NCI-H1417 (cell line): ENCODE results near the gene COL8A1.
"Not testable (repeated sequence)": the region's sequence is repeated elsewhere in the genome, so short reads cannot be mapped to it uniquely, and the experiment has no call there.

Experiments used
- DNase-seq, 3 experiments: peaks; one replicate each; lab custom pipeline; 2025; lab: John Stamatoyannopoulos, UW

Gene COL8A1

GRCh38 chr3:99638167-99638948, at the start of gene COL8A1:
TSS of gene COL8A1 (plus strand) at chr3:99638594. CDS start at chr3:99790683, 152,089 bp downstream.
- DNase-seq, result peak in 2 of 3 experiments; percentile 24 to 46

- DNase-seq, result not testable (repeated sequence)
Observed at GRCh38 chr3:99589168-99589567, 49.2 kb upstream of the COL8A1 start.

DNA sequence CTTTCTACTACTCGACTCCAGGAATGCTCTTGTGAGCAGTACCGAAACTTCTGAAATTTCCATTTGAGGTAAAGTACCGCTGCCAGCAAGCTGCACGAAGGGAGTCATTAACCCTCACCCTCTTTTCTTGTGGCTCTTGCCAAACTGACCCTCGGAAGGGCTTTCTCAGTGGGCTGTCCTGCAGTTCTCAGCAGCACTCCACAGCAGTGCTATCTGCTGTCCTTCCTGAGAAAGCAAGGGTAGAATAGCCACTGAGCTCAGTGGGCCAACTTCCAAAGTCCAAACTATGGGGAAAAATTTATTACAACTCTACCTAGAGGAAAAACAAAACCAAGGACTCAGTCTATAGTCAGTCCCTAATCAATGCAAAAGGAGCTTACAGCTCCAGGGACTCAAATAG, 38.5 kb upstream of the COL8A1 start:
- no peak for DNase-seq

DNA sequence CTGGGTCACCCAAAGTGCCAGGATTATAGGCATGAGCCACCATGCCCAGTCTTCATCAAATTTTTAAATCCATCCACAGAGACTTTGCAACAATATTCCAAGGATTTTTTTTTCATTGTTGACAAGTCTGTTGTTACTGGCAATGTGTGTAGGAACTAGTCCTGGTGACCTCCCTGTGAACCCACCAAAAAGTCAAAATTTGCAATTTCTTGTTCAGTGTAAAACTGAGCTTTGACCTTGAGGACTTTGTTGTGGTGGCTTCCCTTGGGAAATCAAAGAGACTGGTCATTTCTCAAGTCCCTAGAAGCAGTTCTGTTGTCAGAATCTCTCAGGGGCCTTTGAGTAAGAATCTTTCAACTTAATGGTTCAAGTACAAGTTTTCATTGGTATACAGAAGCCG, 36.9 kb upstream of the COL8A1 start:
- no peak for DNase-seq

DNA sequence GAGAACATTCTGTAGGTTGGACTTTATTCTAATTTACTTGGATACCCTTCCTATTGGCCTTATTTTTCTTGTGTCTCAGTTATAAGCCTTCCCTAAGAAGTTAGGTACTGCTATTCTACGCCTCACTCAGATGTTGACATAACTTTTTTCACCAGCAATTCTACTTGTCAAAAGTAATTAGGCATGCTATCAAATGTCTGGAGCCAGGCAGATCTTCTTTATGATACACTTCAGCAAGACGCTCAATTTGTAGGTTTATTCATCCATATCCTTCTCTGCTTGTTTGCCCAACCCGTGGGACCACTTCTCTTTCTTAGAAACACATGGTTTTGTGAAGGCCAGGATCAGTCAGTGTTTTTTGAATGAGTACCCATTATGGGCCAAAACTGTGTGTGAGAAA, 36.2 kb upstream of the COL8A1 start:
- peak in 1 of 3 experiments; percentile 55 for DNase-seq

DNA sequence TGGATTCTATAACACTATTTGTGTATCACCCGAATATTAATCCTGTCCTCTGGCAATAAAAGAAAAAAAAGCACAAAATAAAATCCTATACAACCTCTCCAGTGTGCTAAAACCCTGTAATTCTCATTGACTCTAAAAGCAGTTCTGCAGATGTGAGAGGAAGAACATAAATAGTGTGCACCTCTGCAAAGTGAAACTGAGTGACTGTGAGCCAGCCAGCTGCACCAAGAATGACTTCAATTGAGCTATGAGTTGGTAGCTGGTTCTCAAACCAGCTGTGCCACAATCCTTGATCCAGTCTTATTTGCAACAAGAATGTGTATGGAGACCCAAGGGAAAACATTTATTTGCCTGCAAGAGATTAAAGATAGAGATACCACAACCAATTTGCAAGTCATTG, 31.2 kb upstream of the COL8A1 start:
- no peak for DNase-seq

DNA sequence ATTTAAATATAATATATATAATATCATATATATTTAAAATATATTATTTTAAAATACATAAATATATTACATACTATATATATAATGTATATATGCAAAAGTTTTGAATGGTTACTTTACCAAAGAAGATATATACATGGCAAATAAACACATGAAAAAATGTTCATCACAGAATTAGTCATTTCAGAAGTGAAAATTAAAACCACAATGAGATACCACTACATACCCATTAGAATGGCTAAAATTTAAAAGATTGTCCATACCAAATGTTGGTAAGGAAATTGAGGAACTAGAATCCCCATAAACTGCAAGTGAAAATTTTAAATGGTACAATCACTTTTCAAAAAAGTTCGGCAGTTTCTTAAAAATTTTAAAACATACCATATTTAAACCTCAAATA, 23.6 kb upstream of the COL8A1 start:
- DNase-seq, result no peak

GRCh38 chr3:99620077-99620767, 18.2 kb upstream of the COL8A1 start:
- no peak for DNase-seq

DNA sequence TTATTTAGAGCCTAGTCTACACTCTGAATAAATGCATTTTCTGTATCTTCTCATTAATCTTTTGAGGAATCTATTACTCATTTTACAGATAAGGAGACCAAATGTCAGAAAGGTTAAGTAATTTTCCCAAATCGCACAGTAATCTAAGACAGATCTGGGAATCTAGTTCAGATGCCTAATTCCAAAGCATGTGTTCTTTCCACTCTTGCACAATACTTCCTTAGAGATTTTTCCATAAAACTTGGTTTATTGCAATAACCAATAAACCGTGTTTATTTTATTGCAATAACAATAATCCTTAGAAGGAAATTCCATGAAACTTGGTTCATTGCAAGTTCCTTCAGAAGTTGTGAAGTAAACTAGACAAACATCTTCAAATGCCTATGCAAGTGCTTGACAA, 17.4 kb upstream of the COL8A1 start:
- no peak for DNase-seq

GRCh38 chr3:99624496-99625236, 13.7 kb upstream of the COL8A1 start:
- no peak for DNase-seq

DNA sequence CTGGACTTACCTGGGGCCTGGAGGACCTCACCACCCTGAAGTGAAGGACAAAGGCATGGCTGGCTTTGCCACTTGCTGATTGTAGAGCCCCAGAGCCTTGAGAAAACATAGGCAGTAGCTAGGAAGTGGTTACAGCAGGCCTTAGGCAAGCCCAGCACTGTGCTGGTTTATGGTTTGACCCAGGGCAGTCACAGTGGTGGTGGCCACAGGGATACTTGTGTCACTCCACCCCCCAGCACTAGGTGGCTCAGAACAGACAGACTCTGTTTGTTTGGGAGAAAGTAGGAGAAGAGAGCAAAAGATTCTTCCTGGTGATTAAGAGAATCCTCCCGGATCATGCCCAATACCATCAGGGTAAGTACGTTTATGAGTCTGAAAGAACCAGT, 13.2 kb upstream of the COL8A1 start:
- no peak for DNase-seq

GRCh38 chr3:99625643-99626416, 12.6 kb upstream of the COL8A1 start:
- DNase-seq, result no peak

GRCh38 chr3:99626417-99626788, 12.0 kb upstream of the COL8A1 start:
- no peak for DNase-seq

- DNase-seq, result no peak
Observed at GRCh38 chr3:99627062-99627826, 11.2 kb upstream of the COL8A1 start.

GRCh38 chr3:99630815-99631214, 7.6 kb upstream of the COL8A1 start:
- DNase-seq, result no peak

DNA sequence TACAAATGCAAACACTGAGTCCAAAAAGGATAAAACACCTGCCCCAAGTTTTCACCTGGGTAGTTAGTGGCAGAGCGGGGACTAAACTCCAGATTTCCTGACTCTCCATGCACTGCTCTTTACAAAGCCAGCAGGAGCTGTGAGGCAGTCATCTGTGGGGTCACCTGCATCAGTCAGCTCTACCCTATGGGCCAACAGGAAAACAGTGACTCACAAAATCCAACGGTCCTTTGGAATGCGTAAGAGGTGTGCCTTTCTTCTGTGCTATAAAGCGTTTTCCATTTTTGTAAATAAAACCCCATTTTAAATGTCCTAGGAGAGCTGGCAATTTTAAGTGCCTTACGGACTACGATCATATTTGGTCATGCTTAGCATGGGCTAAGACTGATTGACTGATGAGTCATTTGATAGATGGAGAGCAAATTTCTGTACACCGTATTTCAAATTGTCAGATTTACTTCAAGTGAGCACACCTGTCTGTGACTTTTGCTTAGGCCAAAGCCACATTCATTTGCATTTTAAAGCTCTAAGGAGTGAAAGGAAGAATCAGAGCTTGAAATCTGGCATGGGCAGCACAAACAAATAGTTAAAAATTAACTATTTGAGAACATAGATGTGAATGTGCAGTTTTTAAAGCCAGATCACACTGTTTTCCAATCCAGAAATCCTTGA, 4.4 kb upstream of the COL8A1 start:
- DNase-seq, result no peak

DNA sequence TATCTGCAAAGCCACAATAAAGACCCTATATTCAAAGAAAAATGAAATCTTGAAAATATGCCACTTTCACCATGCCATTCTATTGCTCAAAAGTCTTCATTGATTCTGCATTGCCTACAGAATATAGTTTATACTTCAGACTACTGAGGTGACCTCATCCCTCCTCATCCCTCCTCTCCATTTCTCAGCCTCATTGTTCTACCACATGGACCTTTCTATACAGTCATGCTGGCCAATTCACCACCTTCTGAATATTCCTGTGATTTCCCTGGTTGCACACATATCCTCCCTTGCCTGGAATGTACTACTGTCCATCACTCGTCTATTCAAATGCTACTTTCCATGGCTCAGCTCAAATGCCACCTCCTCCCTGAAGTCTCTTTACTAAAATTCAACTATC, 3.5 kb upstream of the COL8A1 start:
- DNase-seq, result no peak

DNA sequence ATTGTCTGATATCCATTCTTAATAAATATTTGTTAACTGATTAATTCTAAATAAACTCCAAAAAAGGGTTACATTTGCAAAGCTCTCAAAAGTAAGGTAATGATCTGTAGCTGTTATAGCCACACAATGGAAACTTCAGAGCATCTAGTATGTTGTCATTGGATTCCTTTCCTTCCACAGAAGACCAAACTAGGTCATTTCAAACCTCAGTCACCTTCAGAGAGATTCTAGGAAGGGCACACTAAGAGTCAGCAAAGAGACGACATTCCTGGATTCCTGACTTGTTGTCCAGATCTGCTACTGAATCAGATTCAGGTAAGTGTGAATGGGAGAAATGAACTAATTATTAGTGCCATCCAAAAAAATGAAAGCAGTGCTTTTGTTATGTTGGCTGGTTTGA, 3.0 kb upstream of the COL8A1 start:
- no peak for DNase-seq

GRCh38 chr3:99637016-99637367, 1.4 kb upstream of the COL8A1 start:
- peak in 1 of 3 experiments; percentile 17 for DNase-seq

- peak in 1 of 3 experiments; percentile 27 for DNase-seq
Observed at GRCh38 chr3:99637368-99638111, 854 bp upstream of the COL8A1 start.
